Fibroblast of lung (primary cell): ENCODE results near the gene TIMM8B. TPM values are rescaled to one million over a fixed set of nuclear protein-coding genes. Genes with fewer than 3 reads are reported as not detected.
A peak's percentile ranks its signal among the peaks of the same experiment; 100 is the strongest.

ENCODE experiments used
- DNase-seq, 2 donors: peaks; one replicate each; pipeline versions ENCODE4 v3.0.0 to v3.0.0-alpha.2; 2010; ENCODE audit warnings: low read depth in 2 of 2
- H2AFZ ChIP-seq: 2 replicates; pipeline ENCODE4 v1.5.1; 2012; ENCODE audit warnings: low read length, control low read depth, inconsistent platforms
- H3K27ac ChIP-seq: 2 replicates; pipeline ENCODE4 v1.5.1; 2011; ENCODE audit warnings: low read length, control low read depth; ENCODE audit not compliant: insufficient read depth
- H3K27me3 ChIP-seq: 2 replicates; pipeline ENCODE4 v1.5.1; 2011; ENCODE audit warnings: mild to moderate bottlenecking, low read length; ENCODE audit not compliant: control insufficient read depth, insufficient read depth
- H3K36me3 ChIP-seq: 2 replicates; pipeline ENCODE4 v1.5.1; 2011; ENCODE audit warnings: low read length; ENCODE audit not compliant: control insufficient read depth, insufficient read depth
- H3K4me1 ChIP-seq: 2 replicates; pipeline ENCODE4 v1.5.1; 2011; ENCODE audit warnings: low read length; ENCODE audit not compliant: control insufficient read depth, insufficient read depth; ENCODE audit errors: extremely low read depth
- H3K4me2 ChIP-seq: 2 replicates; pipeline ENCODE4 v1.5.1; 2011; ENCODE audit warnings: low read length, control low read depth; ENCODE audit not compliant: insufficient read depth; ENCODE audit errors: extremely low read depth
- H3K4me3 ChIP-seq, 4 experiments: fragments of 200-600 bp in 1 of 4; sonication (generic) in 1 of 4; replicated peaks in 1 of 4; 2 replicates each; pipeline ENCODE4 v1.5.1; 2011 to 2016; ENCODE audit warnings: low read length in 4 of 4, low read depth in 3 of 4, mild to moderate bottlenecking in 3 of 4, control low read depth in 2 of 4, inconsistent platforms in 1 of 4, mixed read lengths in 1 of 4; ENCODE audit not compliant: insufficient read depth in 1 of 4; ENCODE audit errors: control extremely low read depth in 1 of 4
- H3K79me2 ChIP-seq: 2 replicates; pipeline ENCODE4 v1.5.1; 2012; ENCODE audit warnings: mild to moderate bottlenecking, low read length, inconsistent platforms; ENCODE audit not compliant: control insufficient read depth, insufficient read depth
- H3K9ac ChIP-seq: 2 replicates; pipeline ENCODE4 v1.5.1; 2011; ENCODE audit warnings: mild to moderate bottlenecking, low read length, control low read depth; ENCODE audit not compliant: insufficient read depth
- H3K9me3 ChIP-seq: 2 replicates; pipeline ENCODE4 v1.5.1; 2012; ENCODE audit warnings: low read depth, low read length; ENCODE audit not compliant: control insufficient read depth, insufficient read depth
- H4K20me1 ChIP-seq: 2 replicates; pipeline ENCODE4 v1.5.1; 2011; ENCODE audit warnings: low read length; ENCODE audit not compliant: control insufficient read depth, insufficient read depth; ENCODE audit errors: extremely low read depth
- EZH2 ChIP-seq: IDR thresholded peaks from 2 replicates; pipeline ENCODE4 v1.5.1; 2012; ENCODE audit warnings: low read length, control low read depth, mild to moderate bottlenecking; ENCODE audit errors: missing control alignments
- polyA plus RNA-seq, 2 donors: library from polyadenylated mRNA; depleted of rRNA in 1 of 2; stranded (reverse) in 1 of 2; unstranded in 1 of 2; fragments of >200 nt; gene quantifications; 2 replicates each; pipeline ENCODE4 v1.2.1, GENCODE V29; 2011 to 2012; ENCODE audit warnings: missing spikeins in 1 of 2
- total RNA-seq: library from RNA; depleted of rRNA; stranded (reverse); fragments of >200 nt; gene quantifications from 2 replicates; pipeline ENCODE4 v1.2.1, GENCODE V29; 2014
- TF ChIP-seq, protein P1 (sequence below), 2 donors: IDR thresholded peaks in 1 of 2; conservative IDR thresholded peaks in 1 of 2; 1 replicate in 1 of 2; 2 replicates in 1 of 2; pipeline ENCODE4 v1.5.1; 2011 to 2012; ENCODE audit warnings: low read length in 2 of 2, control low read depth in 1 of 2, inconsistent platforms in 1 of 2, low read depth in 1 of 2, mild to moderate bottlenecking in 1 of 2

The TIMM8B gene
- total and polyA plus RNA-seq, 2 donors (not counting 1 experiment from before 2014, with no cell fraction given): 55.3 to 61.7 TPM

DNA sequence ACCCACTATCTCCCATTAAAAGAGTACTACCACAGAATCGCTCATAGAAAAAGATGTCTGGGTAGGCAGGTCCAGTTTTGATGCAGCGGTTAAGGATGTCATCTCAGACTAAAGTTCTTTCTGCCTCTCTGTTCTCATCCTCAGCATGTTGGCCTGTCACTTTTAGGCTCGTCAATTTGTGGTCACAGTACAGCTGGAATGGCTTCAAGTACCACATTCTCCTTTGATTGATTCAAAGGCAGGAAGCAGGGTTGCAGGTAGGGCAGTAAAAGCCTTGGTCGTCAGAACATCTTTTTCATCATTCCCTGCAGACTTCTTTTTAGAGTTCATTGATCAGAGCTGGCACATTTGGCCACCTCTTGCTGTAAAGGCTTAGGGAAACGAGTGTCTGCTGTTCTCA lies 28.8 kb upstream of the TIMM8B start:
- H2AFZ ChIP-seq: no peak overlapping the region
- H3K27ac ChIP-seq: no peak overlapping the region
- H3K4me3 ChIP-seq: no peak overlapping the region
- no peak overlapping the region for H3K4me2 ChIP-seq
- H4K20me1 ChIP-seq: no peaks in the 10 kb centered on the region
- no peak for DNase-seq
- no peaks in the 10 kb centered on the region for H3K9me3 ChIP-seq
- no peak overlapping the region for H3K9ac ChIP-seq
- H3K36me3 ChIP-seq: no peaks in the 10 kb centered on the region
- TF ChIP-seq, protein P1, sequence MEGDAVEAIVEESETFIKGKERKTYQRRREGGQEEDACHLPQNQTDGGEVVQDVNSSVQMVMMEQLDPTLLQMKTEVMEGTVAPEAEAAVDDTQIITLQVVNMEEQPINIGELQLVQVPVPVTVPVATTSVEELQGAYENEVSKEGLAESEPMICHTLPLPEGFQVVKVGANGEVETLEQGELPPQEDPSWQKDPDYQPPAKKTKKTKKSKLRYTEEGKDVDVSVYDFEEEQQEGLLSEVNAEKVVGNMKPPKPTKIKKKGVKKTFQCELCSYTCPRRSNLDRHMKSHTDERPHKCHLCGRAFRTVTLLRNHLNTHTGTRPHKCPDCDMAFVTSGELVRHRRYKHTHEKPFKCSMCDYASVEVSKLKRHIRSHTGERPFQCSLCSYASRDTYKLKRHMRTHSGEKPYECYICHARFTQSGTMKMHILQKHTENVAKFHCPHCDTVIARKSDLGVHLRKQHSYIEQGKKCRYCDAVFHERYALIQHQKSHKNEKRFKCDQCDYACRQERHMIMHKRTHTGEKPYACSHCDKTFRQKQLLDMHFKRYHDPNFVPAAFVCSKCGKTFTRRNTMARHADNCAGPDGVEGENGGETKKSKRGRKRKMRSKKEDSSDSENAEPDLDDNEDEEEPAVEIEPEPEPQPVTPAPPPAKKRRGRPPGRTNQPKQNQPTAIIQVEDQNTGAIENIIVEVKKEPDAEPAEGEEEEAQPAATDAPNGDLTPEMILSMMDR (conservative IDR thresholded peaks at IDR 0.05 in 1 of 2, IDR thresholded peaks at IDR 0.05 in 1 of 2; ENCODE audit: low read depth in 1 of 2, low read length in 2 of 2): no peak
- no peak for TF ChIP-seq EZH2
- H3K79me2 ChIP-seq: no peaks in the 10 kb centered on the region
- H3K27me3 ChIP-seq: no peaks in the 10 kb centered on the region
- H3K4me1 ChIP-seq: no peaks in the 10 kb centered on the region

DNA sequence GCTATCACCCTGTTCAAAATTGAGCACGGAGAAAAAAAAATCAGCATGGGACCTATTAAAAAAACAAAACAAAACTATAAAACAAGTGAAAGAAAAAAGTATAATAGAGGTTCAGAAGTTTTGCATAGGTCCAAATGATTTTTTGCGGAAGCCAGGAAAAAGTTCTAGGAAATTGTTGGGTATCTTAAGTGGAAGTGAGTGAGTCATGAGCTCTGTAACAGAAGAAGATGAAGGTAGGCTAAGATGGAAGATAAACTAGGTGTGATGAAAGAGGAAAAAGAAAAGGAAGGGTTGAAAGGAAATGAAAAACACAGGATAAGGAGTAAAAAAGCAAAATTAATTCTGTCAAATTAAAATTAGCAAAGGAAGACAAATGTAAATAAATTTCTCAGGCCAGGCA lies 27.9 kb upstream of the TIMM8B start:
- no peak overlapping the region for H3K27ac ChIP-seq
- no peaks in the 10 kb centered on the region for H3K9me3 ChIP-seq
- TF ChIP-seq EZH2: no peak
- TF ChIP-seq, protein P1 (conservative IDR thresholded peaks at IDR 0.05 in 1 of 2, IDR thresholded peaks at IDR 0.05 in 1 of 2; ENCODE audit: low read depth in 1 of 2, low read length in 2 of 2): no peak
- no peak overlapping the region for H3K4me3 ChIP-seq
- no peak for DNase-seq
- H3K9ac ChIP-seq: no peak overlapping the region
- no peaks in the 10 kb centered on the region for H4K20me1 ChIP-seq
- H3K79me2 ChIP-seq: no peaks in the 10 kb centered on the region
- no peaks in the 10 kb centered on the region for H3K4me1 ChIP-seq
- H3K4me2 ChIP-seq: no peak overlapping the region
- no peaks in the 10 kb centered on the region for H3K27me3 ChIP-seq
- no peaks in the 10 kb centered on the region for H3K36me3 ChIP-seq
- no peak overlapping the region for H2AFZ ChIP-seq

DNA sequence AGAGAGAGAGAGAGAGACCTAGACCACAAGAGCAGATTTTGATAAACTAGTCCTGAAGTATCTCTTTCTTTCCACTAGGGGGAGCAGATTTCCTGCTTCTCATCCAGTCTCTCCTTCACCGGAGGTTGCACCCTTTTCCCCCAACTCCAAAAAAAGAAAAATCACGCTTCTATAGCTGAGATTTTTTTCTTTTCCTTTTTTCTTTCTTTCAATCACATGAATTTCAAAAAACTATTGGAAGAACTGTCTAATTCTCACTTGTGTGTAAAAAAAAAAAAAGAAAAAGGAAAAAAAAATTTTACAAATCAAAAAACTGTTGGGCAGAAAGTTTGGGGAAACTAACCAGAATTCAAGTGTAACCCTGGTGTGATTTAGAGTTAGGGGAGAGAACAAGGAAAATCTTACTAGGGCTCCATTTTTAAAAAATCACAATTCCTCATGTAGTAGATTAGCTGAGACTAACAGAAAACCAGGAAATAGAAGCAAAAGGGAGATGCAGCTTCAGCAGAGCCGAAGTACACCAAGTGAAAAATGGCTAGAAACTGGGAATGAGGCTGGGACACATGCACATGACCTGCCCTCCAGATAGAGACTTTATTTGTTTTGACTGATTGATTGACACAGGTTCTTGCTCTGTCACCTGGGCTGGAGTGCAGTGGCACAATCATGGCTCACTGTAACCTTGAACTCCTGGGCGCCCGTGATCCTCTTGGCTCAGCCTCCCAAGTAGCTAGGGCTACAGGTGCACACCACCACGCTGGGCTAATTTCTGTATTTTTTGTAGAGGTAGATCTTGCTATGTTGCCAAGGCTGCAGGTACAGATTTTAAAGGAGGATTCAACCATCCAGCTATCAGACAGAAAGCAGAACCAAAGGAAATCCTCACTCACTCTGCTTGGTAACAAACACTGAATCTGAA lies 27.2 kb upstream of the TIMM8B start:
- TF ChIP-seq, protein P1 (conservative IDR thresholded peaks at IDR 0.05 in 1 of 2, IDR thresholded peaks at IDR 0.05 in 1 of 2; ENCODE audit: low read depth in 1 of 2, low read length in 2 of 2): peak; percentile 58 to 67
- no peak for TF ChIP-seq EZH2
- H3K4me3 ChIP-seq: no peak overlapping the region
- DNase-seq: peak; percentile 66 to 76
- no peaks in the 10 kb centered on the region for H3K36me3 ChIP-seq
- H3K79me2 ChIP-seq: no peaks in the 10 kb centered on the region
- H3K9ac ChIP-seq: no peak overlapping the region
- H4K20me1 ChIP-seq: no peaks in the 10 kb centered on the region
- no peak overlapping the region for H3K27ac ChIP-seq
- H3K27me3 ChIP-seq: no peaks in the 10 kb centered on the region
- no peak overlapping the region for H3K4me2 ChIP-seq
- H3K9me3 ChIP-seq: no peaks in the 10 kb centered on the region
- no peak overlapping the region for H2AFZ ChIP-seq
- no peaks in the 10 kb centered on the region for H3K4me1 ChIP-seq
